T-helper 9 cell (primary cell): ENCODE measurements around the gene SLC6A4.
"Not testable (repeated sequence)": the region's sequence is repeated elsewhere in the genome, so short reads cannot be mapped to it uniquely, and the experiment has no call there.

ENCODE experiments used
- DNase-seq: peaks from one replicate; pipeline ENCODE4 v3.0.0-alpha.2; 2020

Gene SLC6A4

GRCh38 chr17:30165960-30166359, 69.5 kb downstream of the SLC6A4 start:
- no peak for DNase-seq

GRCh38 chr17:30165147-30165546, 70.3 kb downstream of the SLC6A4 start:
- DNase-seq = no peak

GRCh38 chr17:30164531-30164930, 71.0 kb downstream of the SLC6A4 start:
- no peak for DNase-seq

GRCh38 chr17:30161601-30162000, 73.9 kb downstream of the SLC6A4 start:
- no peak for DNase-seq

- no peak for DNase-seq
These were observed 74.9 kb downstream of the SLC6A4 start for GRCh38 chr17:30160419-30161172.

GRCh38 chr17:30158896-30159625, 76.4 kb downstream of the SLC6A4 start:
- DNase-seq = no peak

GRCh38 chr17:30155389-30155788, 80.1 kb downstream of the SLC6A4 start:
- no peak for DNase-seq

GRCh38 chr17:30153463-30153862, 82.0 kb downstream of the SLC6A4 start:
- no peak for DNase-seq

- no peak for DNase-seq
These were observed 84.0 kb downstream of the SLC6A4 start for GRCh38 chr17:30151471-30151870.

- DNase-seq = no peak
These were observed 87.1 kb downstream of the SLC6A4 start for GRCh38 chr17:30148376-30148775.

GRCh38 chr17:30147860-30148259, 87.6 kb downstream of the SLC6A4 start:
- not testable (repeated sequence) for DNase-seq
